Measurements from ENCODE around the gene VGF.
A peak's percentile ranks its signal among the peaks of the same experiment; 100 is the strongest.

The VGF gene

DNA sequence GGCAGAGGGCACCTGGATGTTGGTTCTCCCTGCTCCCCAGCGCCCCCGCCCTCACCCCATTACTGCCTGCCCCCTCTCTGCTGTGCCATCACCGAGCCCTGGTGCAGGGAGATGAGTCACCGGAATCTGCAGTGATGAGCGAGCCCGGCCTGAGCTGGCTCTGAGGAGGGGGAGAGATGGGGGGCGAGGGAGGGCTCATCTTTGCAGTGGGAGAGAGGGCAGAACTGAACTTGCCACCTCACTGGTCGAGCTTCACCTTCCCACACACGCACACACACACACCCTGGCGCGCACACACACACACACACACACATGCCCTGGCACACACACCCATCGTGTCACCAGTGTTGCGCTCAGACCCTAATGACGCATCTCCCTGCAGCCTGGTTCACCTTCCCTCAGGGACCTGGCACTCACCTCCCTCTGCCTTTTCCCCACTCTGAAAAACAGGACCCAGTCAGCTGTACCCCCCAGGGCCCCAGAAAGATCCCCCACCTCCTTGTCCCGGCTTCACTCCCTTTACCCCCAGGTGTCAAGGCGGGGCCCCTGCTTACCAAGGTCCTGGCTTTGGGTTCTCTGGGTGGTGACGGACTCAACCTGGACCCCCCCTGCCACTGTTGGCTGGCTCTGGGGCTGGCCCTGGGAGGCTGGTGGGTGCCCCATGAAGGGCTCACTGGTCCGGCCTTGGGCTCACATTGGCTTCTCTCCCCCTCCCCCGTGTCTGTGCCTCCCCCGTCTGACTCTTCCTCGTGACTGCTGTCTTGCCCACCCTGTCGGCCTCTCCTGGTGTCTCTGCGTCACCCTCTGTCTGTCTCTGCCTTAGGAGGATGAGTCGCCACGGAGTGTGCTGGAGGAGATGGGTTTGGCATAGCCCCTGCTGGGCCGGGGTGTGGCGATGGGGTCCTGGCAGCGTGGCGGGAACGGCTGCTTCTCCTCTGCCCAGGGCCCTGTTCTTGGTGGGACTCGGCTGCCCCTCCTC lies 5.4 kb downstream of the VGF start:
- H3K4me3 ChIP-seq (ENCODE audit: low read depth, low read length): no peak overlapping the region
- TF ChIP-seq, protein P1, sequence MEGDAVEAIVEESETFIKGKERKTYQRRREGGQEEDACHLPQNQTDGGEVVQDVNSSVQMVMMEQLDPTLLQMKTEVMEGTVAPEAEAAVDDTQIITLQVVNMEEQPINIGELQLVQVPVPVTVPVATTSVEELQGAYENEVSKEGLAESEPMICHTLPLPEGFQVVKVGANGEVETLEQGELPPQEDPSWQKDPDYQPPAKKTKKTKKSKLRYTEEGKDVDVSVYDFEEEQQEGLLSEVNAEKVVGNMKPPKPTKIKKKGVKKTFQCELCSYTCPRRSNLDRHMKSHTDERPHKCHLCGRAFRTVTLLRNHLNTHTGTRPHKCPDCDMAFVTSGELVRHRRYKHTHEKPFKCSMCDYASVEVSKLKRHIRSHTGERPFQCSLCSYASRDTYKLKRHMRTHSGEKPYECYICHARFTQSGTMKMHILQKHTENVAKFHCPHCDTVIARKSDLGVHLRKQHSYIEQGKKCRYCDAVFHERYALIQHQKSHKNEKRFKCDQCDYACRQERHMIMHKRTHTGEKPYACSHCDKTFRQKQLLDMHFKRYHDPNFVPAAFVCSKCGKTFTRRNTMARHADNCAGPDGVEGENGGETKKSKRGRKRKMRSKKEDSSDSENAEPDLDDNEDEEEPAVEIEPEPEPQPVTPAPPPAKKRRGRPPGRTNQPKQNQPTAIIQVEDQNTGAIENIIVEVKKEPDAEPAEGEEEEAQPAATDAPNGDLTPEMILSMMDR (IDR thresholded peaks at IDR 0.05; ENCODE audit: borderline replicate concordance, insufficient read depth, low read depth, low read length): no peak

DNA sequence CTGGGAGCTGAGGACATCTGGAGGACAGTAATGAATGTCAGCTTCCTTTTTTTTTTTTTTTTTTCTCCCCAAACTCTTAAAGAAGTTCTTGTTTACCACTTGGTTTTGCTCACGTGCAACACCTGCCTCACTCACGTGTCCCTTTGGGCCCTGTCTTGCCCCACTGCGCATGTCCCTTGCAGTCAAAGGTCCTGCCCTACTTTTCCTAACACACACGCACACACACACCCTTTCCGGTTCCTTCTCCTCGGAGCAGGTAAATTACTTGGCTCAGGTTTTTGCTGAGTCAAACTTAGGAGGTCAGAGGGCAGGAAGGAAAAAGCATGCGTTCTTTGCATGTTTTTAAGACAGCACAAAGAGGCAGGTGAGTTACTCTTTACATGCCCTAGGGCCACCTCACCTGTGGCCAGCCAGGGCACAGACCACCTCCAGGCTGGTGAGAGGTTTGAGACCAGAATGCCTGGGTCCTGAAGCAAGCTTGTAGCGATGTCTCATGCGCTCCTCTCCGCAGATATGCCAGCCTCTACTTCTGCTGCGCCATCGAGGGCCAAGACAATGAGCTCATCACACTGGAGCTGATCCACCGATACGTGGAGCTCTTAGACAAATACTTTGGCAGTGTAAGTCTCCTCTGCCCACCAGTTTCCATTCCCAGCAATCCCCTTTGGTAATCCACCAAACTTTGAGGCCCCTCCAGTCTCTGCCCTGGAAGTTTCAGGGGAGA lies 8.3 kb downstream of the VGF start:
- H3K4me3 ChIP-seq (ENCODE audit: low read depth, low read length): no peak overlapping the region
- TF ChIP-seq, protein P1 (IDR thresholded peaks at IDR 0.05; ENCODE audit: borderline replicate concordance, insufficient read depth, low read depth, low read length): no peak

DNA sequence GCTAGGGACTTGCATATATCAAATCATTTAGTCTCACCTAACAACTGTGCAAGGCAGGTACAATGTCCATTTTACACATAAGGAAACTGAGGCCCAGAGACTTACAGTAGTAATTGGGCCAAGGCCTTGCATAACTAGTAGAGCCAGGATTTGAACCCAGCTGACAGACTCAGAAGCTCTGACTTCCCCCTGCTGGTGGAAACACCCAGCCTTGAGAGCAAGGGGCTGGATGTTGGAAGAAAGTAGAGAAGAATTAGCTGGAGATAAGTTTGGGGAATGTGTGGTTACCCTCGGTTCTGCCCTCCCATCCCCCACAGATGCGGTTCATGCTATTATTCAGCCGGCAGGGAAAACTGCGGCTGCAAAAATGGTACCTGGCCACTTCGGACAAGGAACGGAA lies 9.1 kb downstream of the VGF start:
- TF ChIP-seq, protein P1 (IDR thresholded peaks at IDR 0.05; ENCODE audit: borderline replicate concordance, insufficient read depth, low read depth, low read length): no peak
- no peak overlapping the region for H3K4me3 ChIP-seq (ENCODE audit: low read depth, low read length)

DNA sequence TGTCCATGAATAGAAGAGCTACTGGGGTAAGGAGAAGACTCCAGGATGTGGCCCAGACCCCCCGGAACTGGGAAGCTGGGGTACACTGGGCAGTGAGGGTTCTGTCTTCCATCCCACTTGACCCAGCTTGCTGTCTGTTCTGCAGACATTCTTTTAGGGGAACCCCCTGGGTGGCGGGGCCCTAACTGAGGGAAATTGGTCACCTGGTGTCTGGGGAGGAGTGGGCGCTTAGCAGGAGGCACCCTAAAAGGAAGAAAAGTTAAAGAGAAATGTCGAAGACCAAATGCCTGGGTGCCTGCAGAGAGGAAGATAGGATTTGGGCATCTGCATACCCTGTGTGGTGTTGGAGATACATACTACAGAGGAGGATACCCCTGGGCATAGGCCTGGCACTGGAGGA lies 10.1 kb downstream of the VGF start:
- H3K4me3 ChIP-seq (ENCODE audit: low read depth, low read length): peak overlapping the region; percentile 83
- TF ChIP-seq, protein P1 (IDR thresholded peaks at IDR 0.05; ENCODE audit: borderline replicate concordance, insufficient read depth, low read depth, low read length): no peak

DNA sequence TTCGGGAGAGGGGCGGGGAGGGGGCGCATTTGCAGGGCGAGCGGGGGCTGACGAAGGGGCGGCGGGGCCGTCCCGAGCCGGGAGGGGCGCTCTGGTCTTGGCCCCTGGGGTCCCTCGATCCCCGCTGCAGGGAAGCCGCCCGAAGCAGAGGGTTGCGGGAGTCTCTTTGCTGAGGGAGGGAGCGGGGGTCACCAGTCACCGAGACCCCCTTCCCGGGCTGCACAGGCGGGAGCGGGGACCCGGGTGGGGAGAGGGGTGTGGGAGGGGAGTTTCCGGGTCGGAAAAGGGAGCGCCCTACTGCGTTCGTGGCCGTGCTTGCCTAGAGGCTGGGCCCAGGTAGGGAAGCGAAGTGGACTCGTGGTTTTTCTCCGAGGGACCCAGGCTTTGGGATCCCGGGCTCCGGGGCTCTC lies 10.7 kb downstream of the VGF start:
- H3K4me3 ChIP-seq (ENCODE audit: low read depth, low read length): peak overlapping the region; percentile 83
- TF ChIP-seq, protein P1 (IDR thresholded peaks at IDR 0.05; ENCODE audit: borderline replicate concordance, insufficient read depth, low read depth, low read length): no peak

DNA sequence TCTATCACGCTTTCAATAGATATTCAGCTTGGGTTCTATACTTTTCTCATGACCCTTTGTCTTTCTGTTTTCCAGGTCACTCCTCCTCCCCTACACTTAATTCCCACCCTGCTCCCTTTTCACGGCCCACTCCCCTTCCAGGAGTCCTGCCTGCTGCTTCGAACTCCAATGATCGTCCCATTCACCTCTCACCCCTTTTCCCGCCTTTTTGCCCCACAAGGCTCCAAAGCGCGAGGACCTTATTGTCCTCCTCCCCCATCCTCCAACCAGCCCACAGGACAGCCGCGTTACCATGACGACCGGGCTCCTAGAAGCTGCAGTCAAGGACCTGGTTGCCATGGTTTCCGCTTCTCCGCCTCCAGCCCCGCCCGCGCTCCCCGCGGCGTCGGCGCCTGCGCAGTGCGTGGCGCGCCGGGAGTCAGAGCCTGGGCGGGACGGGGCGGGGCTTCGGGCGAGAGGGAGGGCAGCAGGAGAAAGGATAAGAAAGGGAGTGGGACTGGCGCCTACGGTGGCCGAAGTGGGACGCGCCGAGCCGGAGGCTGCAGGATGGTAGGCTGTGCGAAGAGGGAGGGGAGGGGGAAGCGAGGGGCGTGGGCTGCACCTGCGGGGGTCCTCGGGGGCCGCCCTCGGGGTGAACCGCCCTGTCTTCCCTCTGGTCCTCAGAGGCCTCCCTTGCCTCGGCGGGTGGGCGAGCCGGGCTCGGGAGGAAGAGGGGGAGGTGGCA lies 11.2 kb downstream of the VGF start, which contains the start of gene AP1S1:
AP1S1 (plus strand) TSS at position 508 of the 724 bp plus-strand sequence; CDS start at position 547, 39 bp downstream.
- TF ChIP-seq, protein P1 (IDR thresholded peaks at IDR 0.05; ENCODE audit: borderline replicate concordance, insufficient read depth, low read depth, low read length): no peak
- H3K4me3 ChIP-seq (ENCODE audit: low read depth, low read length): peak within 1 kb of the TSS; percentile 83
